Vagina (tissue), 2 donors: ENCODE results near the gene INHBB.

Experiments used
- POLR2A ChIP-seq, 2 donors: fragments of 450-650 bp; IDR thresholded peaks; one replicate each; pipeline ENCODE4 v1.6.1; 2017; ENCODE audit warnings: antibody characterized with exemption in 2 of 2, mild to moderate bottlenecking in 2 of 2, moderate library complexity in 2 of 2
- POLR2AphosphoS5 ChIP-seq, 2 donors: sonication (generic); formaldehyde crosslinking; IDR thresholded peaks; one replicate each; pipeline ENCODE4 v1.9.0; 2017; ENCODE audit warnings: antibody characterized with exemption in 2 of 2, mild to moderate bottlenecking in 2 of 2, low read depth in 1 of 2; ENCODE audit not compliant: insufficient read depth in 1 of 2
- TF ChIP-seq, protein P1 (sequence below), 3 experiments: fragments of 450-650 bp in 2 of 3; fragments of 200-600 bp in 1 of 3; sonication (generic) in 1 of 3; IDR thresholded peaks; one replicate each; pipeline ENCODE4 v1.5.1; 2017 to 2019; ENCODE audit warnings: antibody characterized with exemption in 3 of 3, mild to moderate bottlenecking in 2 of 3, moderate library complexity in 2 of 3

DNA sequence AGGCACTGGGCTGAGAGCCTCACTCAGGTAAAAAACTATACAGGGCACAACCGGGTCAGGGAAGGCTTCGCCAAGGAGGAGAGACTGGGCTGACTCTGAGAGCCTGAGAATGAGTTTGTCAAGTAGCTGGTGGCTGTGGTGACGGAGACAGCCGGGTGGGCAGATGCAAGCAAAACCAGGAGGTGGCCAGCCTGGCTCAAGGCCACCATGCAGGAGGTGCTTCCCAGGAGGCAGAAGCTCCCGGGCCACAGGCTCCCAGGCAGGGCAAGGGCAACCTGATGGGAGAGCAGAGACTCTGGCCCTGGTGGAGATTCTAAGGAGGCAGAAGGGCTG lies 2.9 kb upstream of the INHBB start:
- TF ChIP-seq, protein P1, sequence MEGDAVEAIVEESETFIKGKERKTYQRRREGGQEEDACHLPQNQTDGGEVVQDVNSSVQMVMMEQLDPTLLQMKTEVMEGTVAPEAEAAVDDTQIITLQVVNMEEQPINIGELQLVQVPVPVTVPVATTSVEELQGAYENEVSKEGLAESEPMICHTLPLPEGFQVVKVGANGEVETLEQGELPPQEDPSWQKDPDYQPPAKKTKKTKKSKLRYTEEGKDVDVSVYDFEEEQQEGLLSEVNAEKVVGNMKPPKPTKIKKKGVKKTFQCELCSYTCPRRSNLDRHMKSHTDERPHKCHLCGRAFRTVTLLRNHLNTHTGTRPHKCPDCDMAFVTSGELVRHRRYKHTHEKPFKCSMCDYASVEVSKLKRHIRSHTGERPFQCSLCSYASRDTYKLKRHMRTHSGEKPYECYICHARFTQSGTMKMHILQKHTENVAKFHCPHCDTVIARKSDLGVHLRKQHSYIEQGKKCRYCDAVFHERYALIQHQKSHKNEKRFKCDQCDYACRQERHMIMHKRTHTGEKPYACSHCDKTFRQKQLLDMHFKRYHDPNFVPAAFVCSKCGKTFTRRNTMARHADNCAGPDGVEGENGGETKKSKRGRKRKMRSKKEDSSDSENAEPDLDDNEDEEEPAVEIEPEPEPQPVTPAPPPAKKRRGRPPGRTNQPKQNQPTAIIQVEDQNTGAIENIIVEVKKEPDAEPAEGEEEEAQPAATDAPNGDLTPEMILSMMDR (IDR thresholded peaks at IDR 0.05) = no peak
- TF ChIP-seq POLR2A (IDR thresholded peaks at IDR 0.05) (no peak), POLR2AphosphoS5 (IDR thresholded peaks at IDR 0.05; ENCODE audit: insufficient read depth in 1 of 2, low read depth in 1 of 2) (no peak)
